GM21576 (cell line): ENCODE measurements around the gene GRK3.
A peak's percentile ranks its signal among the peaks of the same experiment; 100 is the strongest.
"Not testable (repeated sequence)": the region's sequence is repeated elsewhere in the genome, so short reads cannot be mapped to it uniquely, and the experiment has no call there.

Experiments used
- ATAC-seq: cut with Tn5 transposase; IDR thresholded peaks from one replicate; pipeline ENCODE4 v1.9.1; 2021; ENCODE audit warnings: mild to moderate bottlenecking, moderate library complexity; ENCODE audit not compliant: unreplicated experiment

GRK3 gene

DNA sequence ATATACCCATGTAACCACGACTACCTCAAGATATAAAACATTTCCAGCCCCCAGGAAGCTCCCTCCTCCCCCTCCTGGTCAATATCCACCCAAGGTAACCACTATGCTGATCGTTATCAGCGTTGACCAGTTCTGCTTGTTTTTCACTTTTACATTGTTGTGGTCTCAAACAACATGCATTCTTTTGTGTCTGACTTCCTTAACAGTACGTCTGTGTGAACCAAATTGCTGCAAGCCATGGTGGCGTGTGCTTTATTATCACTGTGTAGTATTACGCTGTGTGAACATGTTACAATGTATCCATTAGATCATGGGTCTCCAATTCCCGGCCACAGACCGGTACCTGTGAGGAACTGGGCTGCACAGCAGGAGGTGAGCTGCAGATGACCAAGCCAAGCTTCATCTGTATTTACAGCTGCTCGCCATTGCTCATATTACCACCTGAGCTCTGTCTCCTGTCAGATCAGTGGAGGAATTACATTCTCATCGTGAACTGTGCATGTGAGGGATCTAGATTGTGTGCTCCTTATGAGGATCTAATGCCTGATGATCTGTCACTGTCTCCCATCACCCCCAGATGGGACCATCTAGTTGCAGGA is 15.5 kb upstream of the GRK3 start:
- ATAC-seq, result no peak

DNA sequence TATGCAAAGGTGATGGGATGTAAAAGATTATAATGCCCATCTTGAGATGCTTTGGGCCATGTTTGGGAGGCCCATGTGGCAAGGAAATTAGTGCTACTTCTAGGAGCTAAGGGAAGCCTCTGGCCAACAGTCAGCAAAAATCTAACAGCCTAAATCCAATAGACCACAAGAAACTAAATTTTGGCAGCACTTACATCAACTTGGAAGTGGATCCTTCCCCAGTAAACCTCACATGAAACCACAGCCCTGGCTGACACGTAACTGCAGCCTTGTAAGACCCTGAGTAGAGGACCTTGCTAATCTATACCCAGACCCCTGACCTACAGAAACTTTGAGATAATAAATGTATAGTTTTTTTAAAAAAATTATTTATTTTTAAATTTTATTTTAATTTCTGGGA is 13.1 kb upstream of the GRK3 start:
- no peak for ATAC-seq

DNA sequence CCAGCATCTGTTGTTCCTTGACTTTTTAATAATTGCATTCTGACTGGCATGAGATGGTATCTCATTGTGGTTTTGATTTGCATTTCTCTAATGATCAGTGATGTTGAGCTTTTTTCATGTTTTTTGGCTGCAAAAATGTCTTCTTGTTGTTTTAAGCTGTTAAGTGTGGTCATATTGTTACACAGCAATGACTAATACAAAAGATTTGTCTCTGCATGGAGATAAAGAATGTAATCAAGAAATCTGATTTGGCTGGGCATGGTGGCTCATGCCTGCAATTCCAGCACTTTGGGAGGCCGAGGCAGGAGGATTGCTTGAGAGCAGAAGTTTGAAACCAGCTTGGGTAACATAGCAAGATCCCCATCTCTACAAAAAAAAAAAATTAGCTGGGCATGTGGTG is 12.1 kb upstream of the GRK3 start:
- ATAC-seq, result not testable (repeated sequence)

DNA sequence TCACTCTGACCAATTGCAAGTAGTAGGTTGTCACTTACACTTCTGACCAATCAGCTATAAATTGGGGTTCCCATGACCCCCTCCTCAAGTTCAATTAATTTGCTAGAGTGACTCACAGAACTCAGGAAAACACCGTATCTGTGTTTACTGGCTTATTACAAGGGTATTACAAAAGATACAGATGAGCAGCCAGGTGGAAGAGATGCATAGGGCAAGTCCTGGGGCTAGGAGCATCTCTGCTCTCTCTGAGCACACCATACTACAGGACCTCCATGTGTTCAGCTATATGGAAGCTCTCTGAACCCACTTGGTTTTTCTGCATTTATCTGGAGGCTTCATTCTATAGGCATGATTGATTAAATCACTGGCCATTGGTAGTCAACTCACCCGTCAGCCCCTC is 11.3 kb upstream of the GRK3 start:
- no peak for ATAC-seq

DNA sequence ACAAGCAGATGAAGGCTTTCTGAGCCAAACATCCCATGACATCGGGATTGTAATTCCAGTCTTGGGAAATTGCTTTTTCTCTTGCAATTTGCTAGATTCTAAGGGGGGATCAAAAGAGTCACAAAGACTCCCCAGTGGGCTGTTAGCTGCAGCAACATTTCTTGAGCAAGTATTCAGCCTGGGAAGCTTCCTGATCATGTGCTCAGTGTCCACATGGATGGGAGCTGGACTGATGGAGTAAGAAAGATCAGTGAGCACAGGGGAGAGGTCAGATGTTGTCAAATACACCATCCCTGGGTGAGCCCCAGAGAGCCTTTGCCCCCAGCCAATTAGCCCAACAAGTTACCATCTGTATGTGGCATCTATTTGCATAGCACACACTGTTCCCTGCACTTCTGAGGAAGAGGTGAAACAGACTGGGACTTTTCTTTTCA is 10.2 kb upstream of the GRK3 start:
- no peak for ATAC-seq

DNA sequence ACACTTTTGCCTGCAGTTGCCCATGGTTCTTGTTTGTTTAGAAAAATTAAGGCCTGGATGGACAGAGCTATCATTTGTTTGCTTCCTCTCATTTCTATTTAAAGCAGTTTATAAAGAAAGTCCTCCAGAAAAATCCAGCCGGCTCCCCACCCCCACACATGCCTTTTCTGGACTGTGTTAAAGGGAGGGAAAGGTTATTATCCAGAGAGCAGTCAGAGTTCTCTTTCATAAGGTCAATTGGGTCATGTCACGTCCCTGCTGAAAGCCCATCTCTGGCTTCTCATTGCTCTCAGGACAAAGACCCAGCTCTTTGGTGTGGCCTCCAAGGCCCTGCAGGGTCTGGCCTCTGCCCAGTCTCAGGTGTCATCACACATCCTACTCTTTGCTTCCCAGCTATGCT is 9.8 kb upstream of the GRK3 start:
- no peak for ATAC-seq

DNA sequence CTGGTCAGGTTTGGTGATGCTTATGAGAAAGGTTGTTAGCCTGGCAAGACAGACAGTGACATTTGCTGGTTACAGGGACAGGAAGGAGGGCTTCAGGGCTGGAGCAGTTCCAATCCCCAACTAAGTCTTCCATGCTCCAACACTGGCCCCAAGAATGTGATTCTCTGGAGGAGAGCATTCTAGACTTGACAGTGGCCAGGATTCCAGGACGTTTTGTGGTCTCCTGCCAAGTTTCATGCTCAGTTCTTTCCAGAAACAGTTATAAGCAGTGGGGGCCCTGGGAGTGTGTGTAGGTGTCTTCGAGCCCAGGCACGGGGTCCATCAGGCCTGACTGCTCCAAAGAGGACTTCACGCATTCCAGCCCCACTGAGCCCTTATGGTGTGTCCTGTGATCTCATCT is 8.9 kb upstream of the GRK3 start:
- ATAC-seq, result no peak

DNA sequence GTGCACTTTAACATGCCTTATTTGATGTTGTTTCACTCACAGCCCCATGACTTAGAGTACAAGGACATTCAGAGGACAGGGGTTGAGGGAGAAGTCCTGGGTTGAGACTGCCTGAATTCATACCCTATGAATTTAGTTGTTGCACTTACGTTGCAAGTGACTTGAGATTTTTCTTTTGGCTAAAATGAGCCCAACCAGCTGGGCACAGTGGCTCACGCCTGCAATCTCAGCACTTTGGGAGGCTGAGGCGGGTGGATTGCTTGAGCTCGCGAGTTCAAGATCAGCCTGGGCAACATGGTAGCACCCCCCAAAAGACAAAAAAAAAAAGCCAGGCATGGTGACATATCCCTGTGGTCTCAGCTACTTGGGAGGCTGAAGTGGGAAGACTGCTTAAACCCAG is 7.3 kb upstream of the GRK3 start:
- no peak for ATAC-seq

DNA sequence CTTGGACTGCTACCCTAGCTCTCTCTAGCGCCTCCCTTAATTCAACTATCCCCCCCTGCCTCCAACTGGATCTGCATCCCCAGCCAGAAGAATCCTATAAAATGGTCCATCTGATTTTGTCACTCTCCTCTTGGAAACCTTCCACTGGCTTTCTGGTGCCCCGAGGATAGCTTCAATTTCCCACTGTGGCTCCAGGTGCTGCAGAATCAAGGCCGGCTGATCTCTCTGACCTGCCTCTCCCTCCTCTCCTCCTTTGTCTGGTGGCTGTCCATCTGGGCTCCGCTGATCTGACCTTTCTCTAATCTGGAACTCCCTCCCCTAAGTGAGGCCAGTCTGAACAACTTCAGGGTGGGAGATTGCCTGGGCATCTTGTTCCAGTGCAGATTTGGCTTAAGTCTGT is 6.1 kb upstream of the GRK3 start:
- ATAC-seq, result no peak

DNA sequence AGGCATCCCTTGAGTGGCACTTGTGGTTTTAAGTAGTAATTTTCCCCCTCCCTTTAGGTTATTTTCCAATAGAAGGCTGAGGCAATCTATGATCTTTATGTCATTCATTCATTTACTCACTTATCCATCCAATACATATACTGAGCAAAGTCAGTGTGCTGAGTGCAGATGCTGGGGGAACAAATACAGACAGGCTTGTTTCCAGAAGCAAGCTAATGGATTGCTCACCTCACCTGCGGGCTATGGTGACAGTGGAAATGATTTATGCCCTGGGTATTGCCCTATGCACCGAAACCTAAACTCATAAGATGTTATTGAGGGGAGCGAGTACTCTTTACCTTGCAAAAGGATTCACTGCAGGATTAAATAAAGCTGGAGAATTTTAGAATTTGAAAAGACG is 4.6 kb upstream of the GRK3 start:
- ATAC-seq, result not testable (repeated sequence)

DNA sequence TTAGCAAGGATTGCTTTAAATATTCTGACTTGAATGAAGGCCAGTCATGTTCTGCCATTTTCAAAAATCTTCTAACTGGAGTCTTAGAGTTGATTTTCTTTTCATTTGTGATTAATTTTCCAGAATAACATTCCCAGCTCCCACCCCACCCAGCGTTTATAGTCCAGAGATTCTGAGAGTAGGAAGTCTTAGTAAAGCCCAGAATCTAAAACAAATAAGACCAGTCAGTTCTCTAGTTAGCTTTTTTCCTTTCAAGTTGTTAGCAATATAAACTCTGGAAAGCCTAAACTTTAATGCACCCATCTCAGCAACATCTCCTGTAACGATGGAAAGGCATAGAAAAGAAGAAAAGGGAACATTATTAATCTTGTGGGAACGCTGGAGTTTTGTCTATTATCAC is 3.3 kb upstream of the GRK3 start:
- not testable (repeated sequence) for ATAC-seq

DNA sequence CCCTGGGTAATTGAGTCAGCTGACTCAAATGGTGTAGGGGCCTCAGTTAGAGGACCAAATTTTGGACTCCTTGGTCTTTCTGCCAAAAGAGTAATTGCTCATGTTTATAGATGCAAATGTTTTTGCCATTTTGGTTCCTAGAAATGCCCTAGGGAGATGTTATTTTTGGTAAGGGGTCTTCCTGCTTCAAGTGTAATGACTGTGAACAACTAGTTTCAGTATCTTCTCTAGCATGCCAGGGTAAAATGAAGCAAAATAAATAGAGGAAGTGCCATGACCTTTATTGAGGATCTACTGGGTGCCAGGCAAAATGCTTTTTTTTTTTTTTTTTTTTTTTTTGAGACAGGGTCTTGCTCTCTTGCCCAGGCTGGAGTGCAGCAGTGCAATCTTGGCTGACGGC is 2.5 kb upstream of the GRK3 start:
- not testable (repeated sequence) for ATAC-seq

DNA sequence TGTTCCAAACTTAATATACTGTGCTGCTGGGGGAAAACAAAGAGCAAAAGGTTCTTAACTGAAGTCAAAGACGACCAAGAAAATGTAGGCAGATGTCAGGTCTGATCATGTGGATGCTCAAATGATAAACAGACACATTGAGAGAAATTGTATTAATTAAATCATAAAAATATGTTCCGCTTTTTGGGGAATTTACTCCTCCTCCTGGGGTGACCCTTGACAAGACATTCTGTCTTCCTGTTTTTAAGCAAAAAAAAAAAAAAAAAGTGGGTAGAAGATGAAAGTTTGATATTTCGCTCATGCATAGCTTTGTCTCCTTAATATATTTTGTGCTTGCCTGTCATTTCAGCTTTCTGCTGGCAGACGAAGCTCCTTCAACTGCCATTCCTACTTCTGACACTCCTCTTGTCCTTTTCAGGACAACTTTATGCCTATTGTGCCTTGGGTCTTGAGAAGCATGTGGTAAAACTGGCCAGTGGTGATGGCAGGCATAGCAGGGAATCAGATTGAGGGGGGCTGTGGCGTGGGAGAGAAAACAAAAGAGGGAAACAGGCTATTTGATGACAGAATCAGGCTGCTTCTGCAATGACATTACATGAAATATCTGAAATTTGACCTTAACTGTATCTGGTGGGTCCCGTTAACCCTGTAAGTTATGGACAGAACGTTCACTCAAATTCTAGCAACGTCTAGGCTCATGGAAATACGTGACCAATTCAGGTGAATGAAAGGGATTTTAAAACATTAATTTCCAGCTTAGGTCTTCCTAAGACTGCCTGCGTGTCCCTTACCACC is 1.3 kb upstream of the GRK3 start:
- ATAC-seq, result not testable (repeated sequence)

DNA sequence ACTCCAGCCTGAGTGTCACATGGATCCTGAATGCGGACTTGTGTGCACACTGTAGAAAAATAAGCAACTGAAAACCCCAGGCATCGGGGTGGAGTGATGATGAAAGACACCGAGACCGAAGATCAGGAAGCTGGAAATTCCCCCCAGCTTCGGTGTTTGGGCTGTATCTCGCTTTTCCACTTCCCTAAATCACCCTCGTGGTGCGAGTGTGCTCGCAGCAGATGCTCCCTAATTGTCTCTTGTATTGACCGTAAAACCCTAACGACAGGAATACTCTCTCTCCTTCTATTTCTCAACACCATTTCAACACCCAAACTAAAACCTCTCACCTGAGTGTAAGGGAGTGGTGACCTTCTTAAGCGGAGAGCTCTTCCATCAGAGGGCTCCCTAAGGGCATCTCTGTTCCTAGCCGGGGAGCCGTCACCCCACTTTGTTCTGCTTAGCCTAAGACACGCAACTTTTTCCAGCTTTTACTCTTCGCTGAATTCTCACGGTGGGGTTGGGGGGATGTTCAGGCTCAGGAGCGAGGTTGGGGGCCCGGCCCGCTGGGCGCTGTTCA is 635 bp upstream of the GRK3 start:
- peak; percentile 13 for ATAC-seq

DNA sequence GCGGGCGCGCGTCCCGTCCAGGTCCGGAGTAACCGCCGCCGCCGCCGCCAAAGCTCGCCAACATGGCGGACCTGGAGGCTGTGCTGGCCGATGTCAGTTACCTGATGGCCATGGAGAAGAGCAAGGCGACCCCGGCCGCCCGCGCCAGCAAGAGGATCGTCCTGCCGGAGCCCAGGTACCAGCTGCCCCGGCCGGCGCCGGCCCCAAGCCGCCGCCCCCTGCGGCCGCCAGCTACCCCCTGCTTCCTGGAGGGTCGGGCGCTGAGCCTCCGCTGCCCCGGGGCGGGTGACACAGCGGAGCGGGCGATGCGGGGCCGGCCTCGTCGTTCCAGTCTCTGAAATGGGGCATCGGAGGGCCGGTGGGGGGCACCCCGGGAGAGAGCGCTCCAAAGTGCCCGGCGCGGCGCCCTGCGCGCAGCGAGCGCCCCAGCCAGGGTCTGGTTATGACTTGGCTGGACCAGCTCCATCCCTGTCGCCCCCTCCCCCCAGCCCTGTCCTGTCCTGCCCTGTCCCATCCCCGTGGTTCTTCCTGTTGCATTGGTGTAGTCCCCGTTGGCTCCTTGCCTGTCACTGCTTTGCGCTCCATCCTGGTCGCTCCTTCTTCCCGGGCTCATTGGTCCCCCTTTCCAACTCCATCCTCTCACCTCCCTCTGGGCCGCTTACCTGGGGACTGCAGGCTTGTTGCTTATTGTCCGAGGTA is 653 bp downstream of the GRK3 start:
- ATAC-seq, result no peak

DNA sequence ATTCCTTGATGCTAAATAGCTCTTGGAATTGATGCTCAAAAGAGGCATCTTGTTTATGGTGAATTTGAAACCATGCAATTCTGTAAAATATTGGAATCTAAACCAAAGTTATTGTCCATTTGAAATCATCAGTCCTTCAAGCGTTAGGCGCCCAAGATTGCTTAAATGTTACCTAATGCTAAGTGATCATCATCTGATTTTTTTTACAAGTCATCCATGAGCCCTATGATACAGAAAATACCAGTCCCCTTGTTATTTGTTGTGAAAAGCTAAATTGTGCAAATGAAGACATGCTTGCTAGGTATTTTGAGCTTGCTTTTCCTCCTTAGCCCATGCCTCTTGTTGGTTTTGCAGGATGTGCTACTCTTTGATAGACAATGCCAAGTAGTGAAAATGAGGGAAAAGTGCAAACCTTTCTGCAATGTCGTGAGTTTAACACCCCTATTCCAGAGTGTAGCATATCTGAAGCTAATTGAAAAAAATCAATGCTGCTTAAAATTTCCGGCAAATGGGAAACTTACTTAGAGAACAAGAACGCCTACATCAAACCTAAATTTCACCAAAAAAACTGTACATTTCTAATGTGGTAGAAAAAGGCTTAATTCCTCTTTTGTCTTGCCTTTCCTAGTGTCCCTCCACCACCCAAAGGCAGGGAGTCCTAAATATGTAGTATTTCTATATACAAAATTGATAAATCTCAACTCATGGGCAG is 1.9 kb downstream of the GRK3 start:
- no peak for ATAC-seq

DNA sequence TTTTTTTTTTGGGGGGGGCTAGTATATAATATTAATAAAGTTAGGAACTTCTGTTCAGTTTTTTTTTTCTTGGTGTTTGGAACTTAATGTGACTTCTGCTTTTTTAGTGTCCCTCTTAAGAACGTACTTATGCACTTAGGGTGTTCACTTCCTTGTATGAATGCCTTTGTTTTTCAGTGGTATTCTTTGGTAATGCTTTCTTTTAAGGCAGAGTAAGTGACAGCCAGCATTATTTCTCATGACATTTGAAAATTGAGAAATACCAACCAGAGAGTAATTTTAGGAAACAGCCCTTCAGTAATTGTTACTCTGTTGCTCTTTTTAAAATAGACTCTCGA is 2.4 kb downstream of the GRK3 start:
- no peak for ATAC-seq

DNA sequence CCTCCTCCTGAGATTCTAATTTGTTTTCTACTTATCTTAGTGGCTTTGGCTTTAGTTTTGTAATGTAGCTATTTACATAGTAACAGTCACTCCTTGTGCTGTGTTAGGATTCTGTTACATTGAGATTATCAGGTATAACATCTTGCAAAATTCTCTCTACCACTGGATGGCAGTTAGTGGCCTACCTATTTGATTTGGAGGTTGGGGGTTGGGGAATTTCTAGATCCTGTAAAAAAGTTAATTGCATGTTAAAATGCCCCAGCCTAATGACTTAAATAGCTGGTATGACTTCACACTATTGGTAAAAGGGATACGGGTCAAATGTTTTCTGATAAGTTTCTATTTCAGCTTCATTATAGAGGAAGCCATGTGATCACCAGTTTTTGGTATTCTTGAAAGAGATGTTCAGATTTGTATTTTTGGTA is 2.8 kb downstream of the GRK3 start:
- ATAC-seq, result no peak

DNA sequence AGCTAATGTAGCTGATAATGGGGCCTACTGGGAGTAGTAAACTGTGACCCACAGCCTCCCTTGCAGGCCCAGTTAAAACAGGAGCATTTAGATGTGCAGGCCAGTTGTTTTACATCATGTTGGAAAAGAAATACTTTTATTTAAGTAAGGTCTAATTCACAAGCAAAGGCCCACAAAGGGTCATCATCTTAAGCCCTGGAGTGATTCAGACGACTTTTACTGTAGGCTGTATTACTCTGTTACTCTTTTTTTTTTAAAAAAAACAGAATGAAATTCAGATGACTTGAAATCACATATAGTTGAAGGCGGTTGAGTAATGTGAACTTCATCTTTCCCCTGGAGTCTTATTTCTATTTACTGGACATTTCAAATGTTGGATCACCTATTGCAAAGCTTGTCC is 3.6 kb downstream of the GRK3 start:
- ATAC-seq, result not testable (repeated sequence)

DNA sequence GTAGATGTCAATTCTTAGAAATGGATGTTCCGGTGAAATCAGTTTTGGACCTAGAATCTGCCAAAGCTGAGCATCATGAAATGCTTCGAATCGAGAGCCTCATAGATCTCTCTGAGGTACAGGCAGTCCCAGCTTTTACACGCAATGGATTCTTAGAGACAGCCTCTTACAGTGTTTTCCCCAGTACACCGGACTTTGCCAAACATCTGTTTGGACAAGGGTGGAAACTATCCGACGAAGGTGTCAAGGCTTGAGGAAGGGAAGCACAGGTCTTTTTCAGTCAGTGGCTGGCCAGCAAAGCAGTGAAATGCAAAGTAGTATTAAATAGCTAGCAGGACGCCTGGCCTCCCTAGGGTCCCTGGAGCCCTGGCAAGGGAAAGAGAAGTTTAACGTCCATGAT is 4.9 kb downstream of the GRK3 start:
- no peak for ATAC-seq

DNA sequence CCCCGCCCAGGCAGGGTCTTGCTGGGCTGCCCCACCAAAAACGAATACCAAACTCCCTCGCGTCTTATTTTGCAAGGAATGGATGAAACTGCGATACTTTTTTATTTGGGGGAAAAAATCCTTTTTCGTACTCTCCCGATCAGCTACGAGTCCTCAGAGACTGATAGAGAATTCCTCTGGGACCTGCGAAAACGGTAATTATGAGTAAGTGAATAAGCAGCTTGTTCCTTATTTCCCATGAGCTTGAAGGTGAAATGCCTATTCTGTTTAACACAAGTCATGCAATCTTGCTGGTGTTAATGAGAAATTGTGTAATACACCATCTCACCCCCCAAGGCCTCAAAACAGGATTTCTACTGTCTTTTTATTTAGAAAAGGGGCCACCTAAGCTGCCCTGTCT is 5.5 kb downstream of the GRK3 start:
- no peak for ATAC-seq
